ENCODE results near the gene MYL5.

MYL5 gene

DNA sequence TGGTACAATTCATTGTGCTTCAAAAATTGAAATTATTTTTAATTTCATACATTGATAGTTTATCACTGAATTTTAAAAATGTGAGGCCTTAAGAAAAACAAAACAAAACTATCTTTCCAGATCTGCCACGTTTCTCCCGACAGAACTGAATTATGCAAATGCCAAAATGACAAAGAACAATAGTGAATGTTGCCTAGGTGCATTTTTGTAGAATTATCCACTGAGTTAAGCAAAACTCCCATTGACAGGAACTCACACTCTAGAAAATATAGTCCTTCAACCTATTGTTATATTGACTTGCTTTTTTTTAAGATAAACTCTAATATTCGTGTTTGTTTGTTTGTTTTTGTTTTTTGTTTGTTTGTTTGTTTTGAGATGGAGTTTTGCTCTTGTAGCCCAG lies 37.8 kb downstream of the MYL5 start:
- DNase-seq (ENCODE audit: low read depth, low spot score) = no peak
- H3K4me3 ChIP-seq (ENCODE audit: low read depth, low read length) = no peak overlapping the region
- CTCF ChIA-PET = no interaction called here
- TF ChIP-seq, protein P1, sequence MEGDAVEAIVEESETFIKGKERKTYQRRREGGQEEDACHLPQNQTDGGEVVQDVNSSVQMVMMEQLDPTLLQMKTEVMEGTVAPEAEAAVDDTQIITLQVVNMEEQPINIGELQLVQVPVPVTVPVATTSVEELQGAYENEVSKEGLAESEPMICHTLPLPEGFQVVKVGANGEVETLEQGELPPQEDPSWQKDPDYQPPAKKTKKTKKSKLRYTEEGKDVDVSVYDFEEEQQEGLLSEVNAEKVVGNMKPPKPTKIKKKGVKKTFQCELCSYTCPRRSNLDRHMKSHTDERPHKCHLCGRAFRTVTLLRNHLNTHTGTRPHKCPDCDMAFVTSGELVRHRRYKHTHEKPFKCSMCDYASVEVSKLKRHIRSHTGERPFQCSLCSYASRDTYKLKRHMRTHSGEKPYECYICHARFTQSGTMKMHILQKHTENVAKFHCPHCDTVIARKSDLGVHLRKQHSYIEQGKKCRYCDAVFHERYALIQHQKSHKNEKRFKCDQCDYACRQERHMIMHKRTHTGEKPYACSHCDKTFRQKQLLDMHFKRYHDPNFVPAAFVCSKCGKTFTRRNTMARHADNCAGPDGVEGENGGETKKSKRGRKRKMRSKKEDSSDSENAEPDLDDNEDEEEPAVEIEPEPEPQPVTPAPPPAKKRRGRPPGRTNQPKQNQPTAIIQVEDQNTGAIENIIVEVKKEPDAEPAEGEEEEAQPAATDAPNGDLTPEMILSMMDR (IDR thresholded peaks at IDR 0.05; ENCODE audit: insufficient read depth, low read length, missing control alignments) = no peak
- POLR2A ChIA-PET = no interaction called here

DNA sequence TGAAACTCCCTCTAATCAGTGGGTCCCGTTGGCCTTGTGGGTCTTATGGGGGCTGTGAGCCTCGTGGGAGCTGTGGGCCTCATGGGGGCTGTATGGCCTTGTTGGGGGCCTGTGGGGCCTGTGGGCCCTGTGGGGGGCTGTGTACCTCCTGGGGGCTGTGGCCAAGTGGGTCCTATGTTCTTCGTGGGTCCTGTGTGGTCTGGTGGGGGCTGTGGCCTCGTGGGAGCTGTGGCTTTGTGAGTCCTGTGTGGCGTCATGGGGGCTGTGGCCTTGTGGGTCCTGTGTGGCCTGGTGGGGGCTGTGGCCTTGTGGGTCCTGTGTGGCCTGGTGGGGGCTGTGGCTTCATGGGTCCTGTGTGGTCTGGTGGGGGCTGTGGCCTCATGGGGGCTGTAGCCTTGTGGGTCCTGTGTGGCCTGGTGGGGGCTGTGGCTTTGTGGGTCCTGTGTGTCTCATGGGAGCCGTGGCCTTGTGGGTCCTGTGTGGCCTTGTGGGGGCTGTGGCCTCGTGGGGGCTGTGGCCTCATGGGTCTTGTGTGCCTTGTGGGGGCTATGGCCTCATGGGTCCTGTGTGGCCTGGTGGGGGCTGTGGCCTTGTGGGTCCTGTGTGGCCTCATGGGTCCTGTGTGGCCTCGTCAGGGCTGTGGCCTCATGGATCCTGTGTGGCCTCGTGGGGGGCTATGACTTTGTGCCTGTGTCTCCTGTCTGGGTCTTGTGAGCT lies 38.7 kb downstream of the MYL5 start:
- H3K4me3 ChIP-seq (ENCODE audit: low read depth, low read length) = no peak overlapping the region
- no peak for DNase-seq (ENCODE audit: low read depth, low spot score)
- TF ChIP-seq, protein P1 (IDR thresholded peaks at IDR 0.05; ENCODE audit: insufficient read depth, low read length, missing control alignments) = no peak
- CTCF ChIA-PET = no interaction called here
- POLR2A ChIA-PET = no interaction called here

DNA sequence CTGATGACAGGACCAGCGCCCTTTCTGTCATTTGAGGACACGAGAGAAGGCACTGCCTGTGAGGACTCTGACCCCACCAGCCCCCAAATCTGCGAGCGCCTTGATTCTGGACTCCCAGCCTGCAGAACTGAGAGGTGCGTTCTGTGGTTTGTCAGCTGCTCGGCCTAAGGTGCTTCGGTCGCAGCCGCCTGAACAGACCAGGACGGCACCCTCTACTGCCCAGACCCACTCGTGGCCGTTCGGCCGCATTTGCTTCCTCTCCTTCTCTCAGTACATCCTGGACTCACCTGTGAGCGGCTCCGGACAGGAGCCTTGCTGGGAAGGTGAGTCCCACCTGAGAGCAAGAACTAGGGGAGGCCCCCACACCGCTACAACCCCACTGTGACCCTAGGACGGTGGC lies 39.7 kb downstream of the MYL5 start:
- ChIA-PET POLR2A (no interaction called here), CTCF (no interaction called here)
- TF ChIP-seq, protein P1 (IDR thresholded peaks at IDR 0.05; ENCODE audit: insufficient read depth, low read length, missing control alignments) = no peak
- H3K4me3 ChIP-seq (ENCODE audit: low read depth, low read length) = no peak overlapping the region
- no peak for DNase-seq (ENCODE audit: low read depth, low spot score)

DNA sequence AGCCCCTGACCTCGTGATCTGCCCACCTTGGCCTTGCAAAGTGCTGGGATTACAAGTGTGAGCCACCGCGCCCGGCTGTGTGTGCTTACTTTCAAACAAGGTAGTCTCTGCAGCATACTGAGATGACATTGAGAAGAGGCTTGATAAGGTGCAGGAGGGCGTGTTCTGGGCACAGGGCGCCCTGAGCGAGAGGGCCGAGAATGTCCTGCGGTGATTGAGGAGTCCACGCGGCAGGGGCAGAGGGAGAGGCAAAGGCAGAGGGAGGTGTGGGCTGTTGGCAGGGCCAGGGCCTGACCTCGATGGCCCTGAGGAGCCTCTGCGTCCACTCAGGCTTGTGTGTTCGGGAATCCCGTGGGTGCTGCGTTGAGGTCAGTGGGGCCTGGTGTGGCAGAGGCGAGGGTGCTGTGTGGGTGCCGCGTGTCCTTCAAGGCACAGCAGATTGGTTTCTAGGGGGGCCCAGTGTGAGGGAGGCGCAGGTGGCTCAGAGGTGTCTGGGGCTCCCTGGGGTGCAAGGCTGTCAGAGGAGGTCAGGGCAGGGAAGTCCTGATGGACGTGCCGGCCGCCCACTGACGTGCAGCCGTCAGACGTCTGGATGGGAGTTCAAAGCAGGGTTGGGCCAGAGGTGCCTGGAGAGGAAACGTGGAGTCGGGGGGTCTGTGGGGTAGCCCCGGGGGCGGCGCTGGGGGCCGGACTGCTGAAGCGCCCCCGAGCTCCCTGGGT lies 43.4 kb downstream of the MYL5 start:
- no peak for DNase-seq (ENCODE audit: low read depth, low spot score)
- H3K4me3 ChIP-seq (ENCODE audit: low read depth, low read length) = no peak overlapping the region
- TF ChIP-seq, protein P1 (IDR thresholded peaks at IDR 0.05; ENCODE audit: insufficient read depth, low read length, missing control alignments) = no peak
- POLR2A ChIA-PET = no interaction called here
- CTCF ChIA-PET = interaction anchor here (1.5 kb wide), 1 partner anchor 25 kb away, joined by 6 read pairs; no protein-coding TSS in a partner anchor

DNA sequence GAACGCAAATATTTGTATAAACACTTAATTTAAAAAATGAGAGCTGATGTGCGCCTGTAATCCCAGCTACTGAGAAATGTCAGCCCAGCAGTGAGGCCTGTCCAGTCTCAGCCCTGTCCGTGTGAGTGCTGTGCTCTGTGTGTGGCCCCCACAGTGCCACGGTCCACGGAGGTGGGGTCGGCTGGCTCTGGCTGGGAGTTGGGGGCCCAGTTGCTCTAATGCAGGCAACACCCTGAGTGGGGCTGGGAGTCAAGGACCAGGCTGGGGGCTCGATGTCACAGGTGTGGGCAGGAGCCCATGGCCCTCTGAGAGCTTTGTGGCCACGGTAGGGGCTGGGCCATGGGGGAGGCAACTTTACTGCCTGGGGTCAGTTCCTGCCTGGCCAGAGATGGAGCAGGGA lies 44.1 kb downstream of the MYL5 start:
- CTCF ChIA-PET = interaction anchor here (1.5 kb wide), 1 partner anchor 24 kb away, joined by 6 read pairs; no protein-coding TSS in a partner anchor
- H3K4me3 ChIP-seq (ENCODE audit: low read depth, low read length) = no peak overlapping the region
- no peak for DNase-seq (ENCODE audit: low read depth, low spot score)
- TF ChIP-seq, protein P1 (IDR thresholded peaks at IDR 0.05; ENCODE audit: insufficient read depth, low read length, missing control alignments) = no peak
- POLR2A ChIA-PET = no interaction called here

DNA sequence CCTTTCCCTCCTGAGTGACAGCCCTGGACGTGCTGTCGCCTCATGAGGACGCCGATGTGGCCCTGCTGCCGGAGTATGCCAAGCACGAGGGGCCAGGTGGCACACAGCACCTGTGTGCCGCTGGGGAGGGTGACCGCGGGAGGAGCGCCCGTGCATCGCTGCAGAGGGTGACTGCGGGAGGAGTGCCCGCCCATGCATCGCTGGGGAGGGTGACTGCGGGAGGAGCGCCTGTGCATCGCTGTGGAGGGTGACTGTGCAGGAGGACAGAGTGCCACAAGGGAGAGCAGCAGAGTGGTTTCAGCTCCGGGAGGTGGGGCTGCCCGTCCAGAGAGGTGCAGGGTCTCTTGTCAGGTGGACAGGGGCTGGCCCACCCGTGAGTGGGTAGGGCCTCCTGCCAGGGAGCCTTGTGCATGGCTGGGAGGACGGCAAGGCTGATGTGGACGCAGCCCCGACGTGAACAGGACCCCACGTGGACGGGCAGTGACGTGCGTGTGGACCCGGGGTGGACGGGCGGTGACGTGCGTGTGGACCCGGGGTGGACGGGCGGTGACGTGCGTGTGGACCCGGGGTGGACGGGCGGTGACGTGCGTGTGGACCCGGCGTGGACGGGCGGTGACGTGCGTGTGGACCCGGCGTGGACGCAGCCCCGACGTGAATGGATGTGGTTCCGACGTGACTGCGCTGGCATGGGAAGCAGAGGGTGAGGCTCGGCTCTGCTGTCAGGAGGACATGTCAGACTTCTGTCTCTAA lies 45.9 kb downstream of the MYL5 start:
- TF ChIP-seq, protein P1 (IDR thresholded peaks at IDR 0.05; ENCODE audit: insufficient read depth, low read length, missing control alignments) = no peak
- ChIA-PET POLR2A (no interaction called here), CTCF (interaction anchor here (0.7 to 1.9 kb wide), 3 partner anchors 11 to 22 kb away, joined by 3 to 7 read pairs (median 6); no protein-coding TSS in a partner anchor)
- no peak for DNase-seq (ENCODE audit: low read depth, low spot score)
- H3K4me3 ChIP-seq (ENCODE audit: low read depth, low read length) = no peak overlapping the region

All from AG04449 (cell line).